DMS114 treated with DMSO at 0.1 percent for 48 hours (cell line): ENCODE data around the gene DIO1.

Experiments used
- DNase-seq: peaks from one replicate; lab custom pipeline; 2025; ENCODE audit not compliant: unreplicated experiment; lab: John Stamatoyannopoulos, UW

Gene DIO1

GRCh38 chr1:53938136-53938830 is 44.3 kb downstream of the DIO1 start:
- DNase-seq: no peak

- DNase-seq: no peak
These were observed 48.4 kb downstream of the DIO1 start for GRCh38 chr1:53942127-53942957.

- DNase-seq: no peak
These were observed 49.1 kb downstream of the DIO1 start for GRCh38 chr1:53943090-53943489.

- DNase-seq: no peak
These were observed 49.6 kb downstream of the DIO1 start for GRCh38 chr1:53943490-53944043.

- DNase-seq: no peak
These were observed 50.6 kb downstream of the DIO1 start for GRCh38 chr1:53944469-53945182.

DNA sequence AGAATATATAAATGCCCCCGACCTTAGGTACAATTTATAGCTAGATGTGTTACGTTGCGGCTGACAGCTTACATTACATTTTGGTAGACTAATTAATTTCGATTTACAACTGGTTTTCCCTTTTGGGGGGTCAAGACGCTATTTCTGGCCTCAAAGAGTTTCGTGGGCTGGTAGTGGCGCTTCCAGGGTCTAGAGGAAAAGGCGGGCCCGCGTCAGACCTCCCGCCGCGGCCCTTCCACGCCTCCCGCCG is 51.1 kb downstream of the DIO1 start:
- no peak for DNase-seq

- DNase-seq: peak; percentile 95
These were observed 51.7 kb downstream of the DIO1 start, which contains the start of gene IFT25 for GRCh38 chr1:53945433-53946251. IFT25 (minus strand) TSS chr1:53945699; CDS start chr1:53940082, 5,617 bp downstream.

DNA sequence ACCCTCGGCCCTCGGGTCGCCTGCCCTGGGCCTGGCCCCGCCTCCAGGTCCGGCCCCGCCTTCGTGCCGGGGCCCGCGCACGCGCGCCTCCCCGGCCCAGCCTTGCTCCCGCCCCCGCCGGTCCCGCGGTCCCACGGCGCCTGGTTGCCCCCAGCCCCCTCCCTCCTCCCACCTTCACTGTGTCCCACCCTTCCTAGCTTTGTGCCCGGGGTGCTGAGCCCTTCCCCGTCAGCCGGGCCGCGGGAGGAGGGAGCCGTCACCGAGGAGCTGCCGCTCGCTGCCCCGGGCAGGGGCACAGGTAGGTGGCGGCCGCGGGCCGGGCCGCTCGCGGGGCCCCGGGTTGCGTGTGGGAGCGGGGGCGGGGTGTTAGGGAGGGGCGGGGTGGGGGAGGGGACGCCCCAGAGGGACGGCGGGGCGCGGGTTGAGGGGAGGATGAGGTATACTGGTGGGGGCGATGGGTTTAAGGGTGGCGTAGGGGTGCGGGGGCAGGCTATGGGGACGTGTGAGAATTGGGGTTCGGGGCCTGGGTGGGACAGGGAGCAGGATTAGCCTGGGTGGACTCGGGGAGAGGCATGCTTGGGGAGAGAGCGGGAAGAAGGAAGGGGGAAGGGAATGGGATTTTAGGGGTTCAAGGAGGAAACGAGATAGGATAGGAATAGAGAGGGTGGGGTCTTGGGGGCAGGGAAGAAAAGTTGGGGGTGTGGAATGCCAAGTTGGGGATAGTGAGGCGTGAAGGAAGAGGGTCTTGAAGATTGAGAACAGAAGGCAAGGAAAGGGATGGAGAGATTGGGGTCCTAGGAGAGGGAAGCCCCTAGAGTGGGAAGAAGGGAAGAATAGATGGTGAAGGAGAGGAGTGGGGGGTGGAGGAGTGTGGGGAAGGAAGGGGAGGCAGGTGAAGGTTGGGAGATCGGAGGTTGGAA is 52.5 kb downstream of the DIO1 start, which contains the start of gene LRRC42:
Gene LRRC42 (plus strand): TSS at position 99 of the 920 bp plus-strand sequence. CDS start 5,650 bp downstream, outside the sequence.
- DNase-seq: no peak

DNA sequence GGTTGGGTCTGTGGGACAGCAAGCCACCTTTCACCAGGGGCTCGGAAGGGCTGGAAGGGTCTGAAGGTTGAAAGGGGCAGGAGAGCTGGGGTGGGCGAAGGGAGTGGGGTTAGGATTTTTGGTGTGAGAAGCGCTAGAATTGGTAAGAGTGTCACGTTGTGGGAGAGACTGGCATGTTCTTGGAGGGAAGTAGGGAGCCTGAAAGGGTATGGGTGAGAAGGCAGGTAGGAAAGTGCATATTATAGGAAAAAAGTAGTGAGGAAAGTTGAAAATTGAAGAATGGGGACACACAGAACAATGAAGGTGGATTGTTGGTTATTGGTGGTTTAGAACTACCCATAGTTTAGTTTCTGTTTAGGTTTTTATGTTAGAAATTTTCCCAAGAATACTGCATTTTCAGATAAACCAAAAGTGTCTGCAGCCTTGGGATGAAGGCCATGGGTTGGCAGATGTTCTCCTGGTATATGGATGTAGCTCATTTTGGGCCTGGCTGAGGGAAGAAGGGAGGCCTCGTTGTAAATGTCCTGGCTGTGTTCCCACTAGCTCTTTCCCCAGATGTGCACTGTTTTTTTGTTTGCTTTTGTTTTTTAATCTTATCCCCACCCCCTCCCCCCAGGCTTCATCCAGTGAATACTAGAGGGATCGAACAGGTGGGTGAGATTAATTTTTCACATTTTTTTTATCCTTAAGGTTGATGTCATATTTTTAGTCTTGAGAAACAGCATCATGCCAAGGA is 53.4 kb downstream of the DIO1 start:
- no peak for DNase-seq

DNA sequence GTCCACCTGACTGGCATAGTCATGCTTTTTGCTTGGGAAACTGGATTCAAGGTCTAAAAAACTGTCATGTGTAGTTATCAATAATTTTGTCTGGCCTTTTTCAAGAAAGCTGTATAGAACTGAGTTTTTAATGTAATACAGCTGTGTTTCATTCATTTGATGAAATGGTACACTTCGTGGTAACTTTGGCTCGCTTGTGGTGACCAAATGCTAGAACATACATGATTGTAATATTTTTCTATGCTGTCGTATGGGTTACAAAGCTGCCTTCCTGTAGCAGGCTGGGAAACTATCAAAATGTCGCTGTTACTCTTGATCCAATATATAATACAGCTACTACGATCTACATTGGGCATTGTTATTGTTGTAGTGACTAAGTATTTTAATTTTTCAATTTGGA is 54.3 kb downstream of the DIO1 start:
- DNase-seq: no peak

GRCh38 chr1:53949023-53949990 is 55.3 kb downstream of the DIO1 start:
- DNase-seq: peak; percentile 39

DNA sequence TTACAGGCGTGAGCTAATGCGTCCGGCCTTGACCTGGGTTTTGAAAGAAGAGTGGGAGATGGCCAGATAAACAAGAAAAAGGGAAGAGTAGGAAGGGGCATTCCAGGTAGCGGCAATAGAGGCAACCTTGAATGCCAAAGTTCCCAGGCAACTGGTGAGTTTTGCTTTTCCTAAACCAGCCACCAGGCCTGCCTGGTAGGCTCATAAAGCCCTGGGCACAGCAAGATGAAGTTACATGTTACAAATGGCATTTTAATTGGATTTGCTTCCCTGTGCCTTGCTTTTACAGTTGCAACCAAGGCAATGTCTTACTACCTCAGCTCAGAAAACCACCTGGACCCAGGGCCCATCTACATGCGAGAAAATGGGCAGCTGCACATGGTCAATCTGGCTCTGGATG is 57.7 kb downstream of the DIO1 start:
- no peak for DNase-seq

DNA sequence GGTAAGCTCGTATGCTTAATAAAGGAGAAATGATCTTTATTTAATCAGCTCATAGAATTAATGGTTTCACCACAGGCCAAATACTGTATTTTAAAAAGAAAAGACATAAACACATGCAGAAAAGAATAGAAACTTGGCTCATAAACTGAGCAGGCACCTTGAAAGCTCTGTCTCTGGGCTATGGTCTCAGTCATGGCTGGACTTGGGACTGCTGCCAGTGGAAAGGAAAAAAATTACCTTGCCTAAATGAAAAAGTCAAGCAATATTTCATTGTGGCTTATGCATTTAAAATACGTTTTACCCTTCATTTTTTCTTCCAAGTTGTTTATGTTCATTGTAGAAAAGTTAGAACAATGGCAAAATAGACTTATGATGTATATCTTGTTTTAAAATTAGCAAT is 60.1 kb downstream of the DIO1 start:
- DNase-seq: no peak

- DNase-seq: no peak
These were observed 62.6 kb downstream of the DIO1 start for GRCh38 chr1:53956308-53957168.

DNA sequence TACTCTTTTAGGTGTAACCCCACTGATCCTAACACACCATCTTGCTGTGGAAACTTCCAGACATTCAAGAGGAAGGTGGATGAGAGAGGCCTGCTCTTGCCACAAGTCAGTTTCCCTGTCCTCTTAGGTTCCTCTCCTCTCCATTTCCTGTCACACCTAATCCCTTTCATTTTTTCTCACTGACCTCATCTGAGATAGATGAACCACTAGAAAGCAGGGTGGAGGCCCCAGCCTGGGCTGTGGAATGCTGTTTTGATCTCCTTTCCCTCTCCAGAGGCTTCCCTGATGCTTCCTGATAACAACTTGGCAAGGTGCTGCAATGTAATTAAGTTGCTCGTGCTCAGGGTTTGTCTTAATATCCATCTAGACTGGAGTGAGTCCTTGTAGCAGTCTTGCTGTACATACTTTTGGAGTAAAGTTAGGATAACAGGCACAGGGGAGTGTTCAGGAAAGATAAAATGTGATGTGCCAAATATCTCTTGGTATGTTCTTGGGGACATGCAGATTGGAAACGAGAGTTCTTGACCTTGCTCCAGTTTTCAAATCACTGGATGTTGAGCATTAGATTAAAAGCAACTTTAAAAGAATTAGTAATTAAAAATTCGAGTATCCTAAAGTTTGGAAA is 63.3 kb downstream of the DIO1 start:
- DNase-seq: no peak

GRCh38 chr1:53959664-53960250 is 65.8 kb downstream of the DIO1 start:
- peak; percentile 32 for DNase-seq
